LoVo (cell line): ENCODE results near the gene PLA2G3.
"Not testable (repeated sequence)": the region's sequence is repeated elsewhere in the genome, so short reads cannot be mapped to it uniquely, and the experiment has no call there.

Experiments
- DNase-seq: peaks from one replicate; pipeline ENCODE4 v3.0.0-alpha.2; 2016; ENCODE audit warnings: low spot score

PLA2G3 gene

GRCh38 chr22:31099841-31100761, 40.2 kb downstream of the PLA2G3 start:
- DNase-seq = no peak

DNA sequence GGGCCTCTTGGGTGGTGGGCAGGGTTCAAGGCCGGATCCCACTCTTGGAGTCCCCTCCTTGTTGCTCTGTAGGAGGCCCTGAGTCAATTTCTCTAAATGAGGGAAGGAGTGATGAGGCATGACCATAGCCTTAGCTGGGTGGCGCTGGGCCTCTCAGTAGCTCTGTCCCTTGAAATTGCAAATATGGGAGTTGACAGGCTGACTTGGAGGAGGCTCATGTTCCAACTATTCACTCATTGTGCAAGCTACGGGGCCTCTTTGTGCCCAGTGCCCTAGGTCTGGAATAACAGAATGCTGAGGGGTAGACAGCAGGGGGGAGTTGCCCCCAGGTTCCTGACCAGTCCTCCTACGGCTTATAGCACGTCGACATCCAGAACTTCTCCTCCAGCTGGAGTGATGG, 40.9 kb downstream of the PLA2G3 start:
- DNase-seq = no peak

- no peak for DNase-seq
These were observed 41.6 kb downstream of the PLA2G3 start for GRCh38 chr22:31098632-31099110.

GRCh38 chr22:31097941-31098631, 42.2 kb downstream of the PLA2G3 start:
- no peak for DNase-seq

DNA sequence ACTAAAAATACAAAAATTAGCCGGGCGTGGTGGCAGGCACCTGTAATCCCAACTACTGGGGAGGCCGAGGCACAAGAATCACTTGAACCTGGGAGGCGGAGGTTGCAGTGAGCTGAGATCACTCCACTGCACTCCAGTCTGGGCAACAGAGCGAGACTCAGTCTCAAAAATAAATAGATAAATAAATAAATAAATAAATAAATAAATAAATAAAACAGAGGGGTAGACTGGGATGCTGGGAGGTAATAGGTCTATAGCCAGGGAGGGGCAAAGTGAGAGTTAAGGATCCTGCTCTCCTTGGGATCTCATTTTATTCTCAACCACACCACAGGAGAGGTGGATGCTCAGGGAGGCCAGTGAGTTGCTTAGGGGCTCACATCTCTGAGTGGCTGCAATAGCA, 42.8 kb downstream of the PLA2G3 start:
- not testable (repeated sequence) for DNase-seq

DNA sequence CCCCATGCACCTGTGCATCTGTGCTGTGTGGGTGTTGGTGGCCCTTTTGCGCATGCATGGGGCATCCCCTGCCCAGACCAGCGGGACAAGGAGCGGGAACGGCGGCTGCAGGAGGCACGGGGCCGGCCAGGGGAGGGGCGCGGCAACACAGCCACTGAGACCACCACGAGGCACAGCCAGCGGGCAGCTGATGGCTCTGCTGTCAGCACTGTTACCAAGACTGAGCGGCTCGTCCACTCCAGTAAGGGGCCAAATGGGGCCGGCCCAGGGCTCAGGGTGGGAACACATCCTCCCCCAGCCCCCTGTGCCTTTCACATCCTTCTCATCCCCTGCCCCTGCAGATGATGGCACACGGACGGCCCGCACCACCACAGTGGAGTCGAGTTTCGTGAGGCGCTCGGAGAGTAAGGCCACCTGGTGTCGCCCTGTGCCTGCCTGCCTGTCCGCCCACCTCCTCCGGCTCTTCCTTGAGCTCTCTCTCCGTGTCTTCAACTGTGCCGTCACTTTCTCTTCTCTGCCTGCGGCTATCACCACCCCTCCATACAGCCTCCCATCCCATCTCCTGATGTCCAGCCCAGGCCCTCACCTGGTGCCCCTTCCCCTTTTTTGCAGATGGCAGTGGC, 43.5 kb downstream of the PLA2G3 start:
- DNase-seq = no peak

- DNase-seq = no peak
These were observed 44.6 kb downstream of the PLA2G3 start for GRCh38 chr22:31095637-31096249.

DNA sequence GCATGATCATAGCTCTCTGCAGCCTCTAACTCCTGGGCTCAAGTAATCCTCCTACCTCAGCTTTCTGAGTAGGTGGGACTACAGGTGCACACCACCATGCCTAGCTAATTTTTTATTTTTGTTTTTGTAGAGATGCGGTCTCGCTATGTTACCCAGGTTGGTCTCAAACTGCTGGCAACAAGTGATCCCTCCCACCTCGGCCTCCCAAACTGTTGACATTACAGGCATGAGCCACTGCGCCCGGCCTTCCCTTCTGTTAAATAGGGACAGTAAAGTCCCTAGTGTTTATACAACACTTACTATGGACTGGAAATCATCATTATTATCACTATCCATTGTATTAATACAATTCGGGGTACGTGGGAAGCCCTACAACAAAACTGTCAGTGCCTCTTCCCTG, 45.6 kb downstream of the PLA2G3 start:
- no peak for DNase-seq

- DNase-seq = no peak
These were observed 46.2 kb downstream of the PLA2G3 start for GRCh38 chr22:31094021-31094551.

DNA sequence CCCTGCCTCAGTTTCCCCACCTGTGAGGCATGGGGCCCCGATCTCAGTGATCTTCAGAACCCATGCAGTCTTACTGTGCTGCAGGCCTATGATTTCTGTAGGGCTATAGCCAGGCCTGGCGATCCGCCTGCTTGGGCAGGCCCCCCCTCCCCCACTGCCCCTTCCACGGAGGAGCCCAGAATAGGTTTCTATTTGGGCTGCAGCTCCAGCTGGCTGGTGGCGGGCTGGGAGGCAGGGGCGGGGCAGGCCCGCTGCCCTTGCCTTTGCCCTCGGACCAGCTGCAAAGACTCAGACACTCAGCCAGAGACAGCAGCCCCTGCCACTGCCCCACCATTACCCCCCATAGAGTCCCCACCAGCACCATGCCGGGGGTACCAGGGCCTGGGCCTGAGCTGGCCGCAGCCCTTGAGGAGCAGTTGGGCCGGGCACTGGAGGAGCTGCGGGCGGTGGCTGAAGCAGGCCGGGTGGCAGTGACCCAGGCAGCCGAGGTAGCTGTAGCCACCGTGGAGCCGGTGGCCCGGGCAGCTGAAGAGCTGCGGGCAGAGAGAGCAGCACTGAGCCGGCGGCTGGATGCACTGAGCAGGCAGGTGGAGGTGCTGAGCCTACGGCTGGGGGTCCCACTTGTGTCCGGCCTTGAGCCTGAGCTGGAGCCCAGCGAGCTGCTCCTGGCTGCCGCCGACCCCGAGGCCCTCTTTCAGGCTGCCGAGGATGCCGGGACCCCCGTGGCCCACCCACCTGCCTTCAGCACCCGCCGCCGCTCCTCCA, 47.0 kb downstream of the PLA2G3 start:
- DNase-seq = no peak

GRCh38 chr22:31092161-31092560, 48.1 kb downstream of the PLA2G3 start:
- DNase-seq = no peak

GRCh38 chr22:31091106-31091975, 49.0 kb downstream of the PLA2G3 start:
- DNase-seq = no peak

DNA sequence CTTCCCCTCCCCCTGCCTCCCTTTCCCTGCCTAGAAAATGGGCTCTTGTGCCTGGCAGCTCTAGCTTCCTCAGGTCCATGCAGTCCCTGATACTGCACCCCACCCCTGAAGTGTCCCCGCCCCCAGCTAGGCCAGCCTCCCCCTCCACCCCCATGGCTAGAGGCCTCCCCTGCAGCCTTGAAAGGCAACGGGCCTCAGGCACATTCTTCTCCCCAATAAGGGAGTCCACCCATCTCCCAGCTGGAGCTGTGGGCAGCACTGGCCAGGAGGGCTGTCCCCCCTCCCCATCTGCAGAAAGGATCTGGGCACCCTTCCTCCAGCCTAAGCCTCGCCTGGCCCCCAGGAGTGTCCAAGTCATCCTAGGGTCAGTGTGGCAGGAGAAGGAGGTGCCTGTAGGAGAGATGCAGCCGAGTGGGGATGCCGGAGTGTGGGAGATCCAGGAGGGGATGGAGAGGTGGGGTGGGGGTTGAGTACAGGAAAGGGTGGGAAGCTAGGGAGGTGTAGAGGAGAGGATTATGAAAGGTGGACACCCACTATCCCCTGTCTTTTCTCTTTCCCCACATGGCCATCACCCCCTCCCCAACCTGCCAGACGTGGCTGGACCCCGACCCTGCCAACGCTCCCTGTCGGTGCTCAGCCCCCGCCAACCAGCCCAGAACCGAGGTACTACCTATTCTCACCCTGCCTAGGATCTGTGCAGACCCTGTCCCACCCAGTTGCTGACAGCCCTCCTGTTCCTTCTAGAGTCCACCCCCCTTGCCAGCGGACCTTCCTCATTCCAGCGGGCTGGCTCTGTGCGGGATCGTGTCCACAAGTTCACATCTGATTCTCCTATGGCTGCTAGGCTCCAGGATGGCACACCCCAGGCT, 49.9 kb downstream of the PLA2G3 start:
- no peak for DNase-seq

- no peak for DNase-seq
These were observed 50.9 kb downstream of the PLA2G3 start for GRCh38 chr22:31089160-31090100.

DNA sequence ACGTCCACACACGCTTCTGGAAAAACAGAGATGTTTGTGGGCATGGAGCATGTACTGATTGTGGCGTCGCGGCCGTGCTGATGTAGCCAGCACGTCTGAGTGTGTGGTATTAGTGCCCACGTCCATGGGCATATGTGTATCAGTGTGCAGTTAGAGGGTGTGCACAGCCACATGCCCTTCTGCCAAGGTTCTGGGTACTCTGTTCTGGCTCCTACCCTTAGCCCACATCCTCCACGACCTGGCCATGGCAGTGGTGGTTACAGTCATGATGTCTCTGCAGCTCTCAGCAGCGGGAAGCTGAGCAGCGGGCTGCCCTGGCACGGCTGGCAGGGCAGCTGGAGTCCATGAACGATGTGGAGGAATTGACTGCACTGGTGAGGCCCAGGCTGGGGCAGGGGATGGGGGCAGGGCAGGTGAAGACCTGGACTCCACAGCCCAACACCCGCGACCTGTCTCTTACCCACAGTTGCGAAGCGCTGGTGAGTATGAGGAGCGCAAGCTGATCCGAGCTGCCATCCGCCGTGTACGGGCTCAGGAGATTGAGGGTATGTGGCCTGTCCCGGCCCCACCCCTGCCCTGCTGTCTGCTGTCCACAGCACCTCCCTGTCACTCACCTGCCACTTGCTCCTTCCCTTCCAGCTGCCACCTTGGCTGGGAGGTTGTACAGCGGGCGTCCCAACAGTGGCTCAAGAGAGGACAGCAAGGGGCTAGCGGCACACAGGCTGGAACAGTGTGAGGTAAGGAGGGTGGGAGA, 51.9 kb downstream of the PLA2G3 start:
- no peak for DNase-seq

GRCh38 chr22:31087744-31088215, 52.5 kb downstream of the PLA2G3 start:
- no peak for DNase-seq

GRCh38 chr22:31086703-31087330, 53.5 kb downstream of the PLA2G3 start:
- no peak for DNase-seq
